ENCODE data around the gene STOM. TPM values are rescaled to one million over a fixed set of nuclear protein-coding genes. Genes with fewer than 3 reads are reported as not detected.
A peak's percentile ranks its signal among the peaks of the same experiment; 100 is the strongest.

STOM gene
- polyA plus RNA-seq, 1 of the 3 experiments (the other 2 are of a cell fraction) = 40.5 TPM

- Histone ChIP-seq H3K4me2 (peak overlapping the region; percentile 85), H3K36me3 (replicated peaks in 1 of 2; ENCODE audit: control insufficient read depth in 1 of 2, insufficient read depth in 2 of 2, low read length in 1 of 2) (no peaks in the 10 kb centered on the region), H3K4me1 (ENCODE audit: control insufficient read depth in 1 of 2, insufficient read depth in 2 of 2, low read depth in 1 of 2, low read length in 1 of 2) (peaks cover 48 to 53% of the 10 kb centered on the region in 2 experiments), H2AFZ (ENCODE audit: low read depth) (no peak overlapping the region), H3K9ac (peak overlapping the region; percentile 36), H3F3A (replicated peaks; ENCODE audit: insufficient read depth) (peaks cover 41% of the 10 kb centered on the region), H3K27ac (ENCODE audit: low read depth in 2 of 2, low read length in 1 of 2) (peak overlapping the region; percentile 52 to 75), H3K79me2 (ENCODE audit: insufficient read depth) (peaks cover 60% of the 10 kb centered on the region), H3K27me3 (ENCODE audit: insufficient read depth) (no peaks in the 10 kb centered on the region), H4K20me1 (ENCODE audit: insufficient read depth) (no peaks in the 10 kb centered on the region), H3K9me3 (no peaks in the 10 kb centered on the region), H3K4me3 (ENCODE audit: low read depth in 2 of 2, low read length in 1 of 2) (peak overlapping the region in 1 of 2 experiments; percentile 64; a peak in 1 of 4 replicates), H3K9me2 (no peaks in the 10 kb centered on the region)
- DNase-seq = no peak
- CTCF ChIA-PET = interaction anchor here (0.9 to 6.0 kb wide), 2 partner anchors 17 to 47 kb away, joined by 3 to 29 read pairs; no protein-coding TSS in a partner anchor
- TF ChIP-seq RFX5 (IDR thresholded peaks at IDR 0.05; ENCODE audit: low read length) (no peak), TCF12 (IDR thresholded peaks at IDR 0.05) (0 out of 2 replicates have a peak, but pooled peaks have one; percentile 42)
- WGBS (ENCODE audit: low lambda C conversion rate) = 32% methylated on average over 4 of the region's 4 CpGs
- POLR2A ChIA-PET = no interaction called here
Measured at GRCh38 chr9:121367306-121368137, 2.5 kb downstream of the STOM start.

- ChIA-PET POLR2A (no interaction called here), CTCF (interaction anchor here (0.9 to 6.0 kb wide), 2 partner anchors 16 to 46 kb away, joined by 3 to 29 read pairs; no protein-coding TSS in a partner anchor)
- Histone ChIP-seq H3K9me3 (no peaks in the 10 kb centered on the region), H3K9ac (no peak overlapping the region), H4K20me1 (ENCODE audit: insufficient read depth) (no peaks in the 10 kb centered on the region), H3K79me2 (ENCODE audit: insufficient read depth) (peaks cover 65% of the 10 kb centered on the region), H3K36me3 (replicated peaks in 1 of 2; ENCODE audit: control insufficient read depth in 1 of 2, insufficient read depth in 2 of 2, low read length in 1 of 2) (no peaks in the 10 kb centered on the region), H3K4me3 (ENCODE audit: low read depth in 2 of 2, low read length in 1 of 2) (no peak overlapping the region), H3K4me2 (peak overlapping the region; percentile 85; the same call in 1 of the 2 replicates), H3K27me3 (ENCODE audit: insufficient read depth) (no peaks in the 10 kb centered on the region), H3F3A (replicated peaks; ENCODE audit: insufficient read depth) (peaks cover 43% of the 10 kb centered on the region), H2AFZ (ENCODE audit: low read depth) (no peak overlapping the region), H3K9me2 (no peaks in the 10 kb centered on the region), H3K27ac (ENCODE audit: low read depth in 2 of 2, low read length in 1 of 2) (peak overlapping the region; percentile 75 to 92; a peak in 2 of 4 replicates), H3K4me1 (ENCODE audit: control insufficient read depth in 1 of 2, insufficient read depth in 2 of 2, low read depth in 1 of 2, low read length in 1 of 2) (peaks cover 41 to 60% of the 10 kb centered on the region in 2 experiments)
- DNase-seq = no peak
- no peak for TF ChIP-seq MXI1 (IDR thresholded peaks at IDR 0.05; ENCODE audit: low read depth, low read length)
- TF ChIP-seq ELF1 (IDR thresholded peaks at IDR 0.05) = no peak
- TF ChIP-seq RFX5 (IDR thresholded peaks at IDR 0.05; ENCODE audit: low read length) = no peak
- TF ChIP-seq SIN3A (IDR thresholded peaks at IDR 0.05; ENCODE audit: borderline replicate concordance, low read depth, low read length) = no peak
- TF ChIP-seq JUND (IDR thresholded peaks at IDR 0.05) = no peak
- no peak for TF ChIP-seq POLR2AphosphoS5 (IDR thresholded peaks at IDR 0.05; ENCODE audit: low read depth, low read length)
- 80% methylated on average over 5 of the region's 5 CpGs for WGBS (ENCODE audit: low lambda C conversion rate)
Measured at GRCh38 chr9:121366611-121367192, 3.3 kb downstream of the STOM start.

DNA sequence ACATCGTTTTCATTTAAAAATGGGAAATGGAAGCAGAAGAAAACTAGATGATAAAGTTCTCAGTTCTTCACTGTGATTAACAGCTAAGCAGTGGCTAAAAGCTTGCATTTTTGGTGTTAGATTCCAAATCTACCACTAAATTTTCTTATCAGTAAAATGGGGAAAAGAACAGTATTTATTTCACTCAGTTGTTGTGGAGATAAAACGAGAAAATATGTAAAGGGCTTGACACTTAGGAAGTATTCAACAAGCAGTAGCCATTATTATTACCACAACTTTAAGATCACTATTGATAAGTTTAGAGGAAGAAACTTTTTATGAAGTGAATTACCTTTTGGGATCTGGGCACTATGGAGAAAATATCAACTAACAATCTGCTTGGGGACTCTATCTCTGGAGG lies 4.5 kb downstream of the STOM start:
- no peaks in the 10 kb centered on the region for H3K9me2 ChIP-seq
- no peak overlapping the region for H2AFZ ChIP-seq (ENCODE audit: low read depth)
- H3K79me2 ChIP-seq (ENCODE audit: insufficient read depth) = peaks cover 71% of the 10 kb centered on the region
- H3K9ac ChIP-seq = 0 out of 2 replicates have a peak overlapping the region, but pooled peaks have one; percentile 63
- H3K4me1 ChIP-seq (ENCODE audit: control insufficient read depth in 1 of 2, insufficient read depth in 2 of 2, low read depth in 1 of 2, low read length in 1 of 2) = peaks cover 33 to 71% of the 10 kb centered on the region in 2 experiments
- H4K20me1 ChIP-seq (ENCODE audit: insufficient read depth) = no peaks in the 10 kb centered on the region
- CTCF ChIA-PET = interaction anchor here (6.0 kb wide), 1 partner anchor 45 kb away, joined by 29 read pairs; no protein-coding TSS in a partner anchor
- H3K27me3 ChIP-seq (ENCODE audit: insufficient read depth) = no peaks in the 10 kb centered on the region
- POLR2A ChIA-PET = no interaction called here
- peak overlapping the region; percentile 77; the same call in 1 of the 2 replicates for H3K4me2 ChIP-seq
- H3F3A ChIP-seq (replicated peaks; ENCODE audit: insufficient read depth) = peaks cover 45% of the 10 kb centered on the region
- no peak overlapping the region for H3K4me3 ChIP-seq (ENCODE audit: low read depth in 2 of 2, low read length in 1 of 2)
- no peaks in the 10 kb centered on the region for H3K36me3 ChIP-seq (replicated peaks in 1 of 2; ENCODE audit: control insufficient read depth in 1 of 2, insufficient read depth in 2 of 2, low read length in 1 of 2)
- WGBS (ENCODE audit: low lambda C conversion rate) = 90% methylated on average over 2 of the region's 2 CpGs
- peak overlapping the region; percentile 28 to 92; a peak in 3 of 4 replicates for H3K27ac ChIP-seq (ENCODE audit: low read depth in 2 of 2, low read length in 1 of 2)
- H3K9me3 ChIP-seq = no peaks in the 10 kb centered on the region
- DNase-seq = no peak
- TF ChIP-seq, protein P1, sequence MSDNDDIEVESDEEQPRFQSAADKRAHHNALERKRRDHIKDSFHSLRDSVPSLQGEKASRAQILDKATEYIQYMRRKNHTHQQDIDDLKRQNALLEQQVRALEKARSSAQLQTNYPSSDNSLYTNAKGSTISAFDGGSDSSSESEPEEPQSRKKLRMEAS (IDR thresholded peaks at IDR 0.05; ENCODE audit: low read depth) = no peak
- TF ChIP-seq EZH2phosphoT487 (IDR thresholded peaks at IDR 0.05; ENCODE audit: borderline replicate concordance, low read depth) = no peak
- TF ChIP-seq, protein P2, sequence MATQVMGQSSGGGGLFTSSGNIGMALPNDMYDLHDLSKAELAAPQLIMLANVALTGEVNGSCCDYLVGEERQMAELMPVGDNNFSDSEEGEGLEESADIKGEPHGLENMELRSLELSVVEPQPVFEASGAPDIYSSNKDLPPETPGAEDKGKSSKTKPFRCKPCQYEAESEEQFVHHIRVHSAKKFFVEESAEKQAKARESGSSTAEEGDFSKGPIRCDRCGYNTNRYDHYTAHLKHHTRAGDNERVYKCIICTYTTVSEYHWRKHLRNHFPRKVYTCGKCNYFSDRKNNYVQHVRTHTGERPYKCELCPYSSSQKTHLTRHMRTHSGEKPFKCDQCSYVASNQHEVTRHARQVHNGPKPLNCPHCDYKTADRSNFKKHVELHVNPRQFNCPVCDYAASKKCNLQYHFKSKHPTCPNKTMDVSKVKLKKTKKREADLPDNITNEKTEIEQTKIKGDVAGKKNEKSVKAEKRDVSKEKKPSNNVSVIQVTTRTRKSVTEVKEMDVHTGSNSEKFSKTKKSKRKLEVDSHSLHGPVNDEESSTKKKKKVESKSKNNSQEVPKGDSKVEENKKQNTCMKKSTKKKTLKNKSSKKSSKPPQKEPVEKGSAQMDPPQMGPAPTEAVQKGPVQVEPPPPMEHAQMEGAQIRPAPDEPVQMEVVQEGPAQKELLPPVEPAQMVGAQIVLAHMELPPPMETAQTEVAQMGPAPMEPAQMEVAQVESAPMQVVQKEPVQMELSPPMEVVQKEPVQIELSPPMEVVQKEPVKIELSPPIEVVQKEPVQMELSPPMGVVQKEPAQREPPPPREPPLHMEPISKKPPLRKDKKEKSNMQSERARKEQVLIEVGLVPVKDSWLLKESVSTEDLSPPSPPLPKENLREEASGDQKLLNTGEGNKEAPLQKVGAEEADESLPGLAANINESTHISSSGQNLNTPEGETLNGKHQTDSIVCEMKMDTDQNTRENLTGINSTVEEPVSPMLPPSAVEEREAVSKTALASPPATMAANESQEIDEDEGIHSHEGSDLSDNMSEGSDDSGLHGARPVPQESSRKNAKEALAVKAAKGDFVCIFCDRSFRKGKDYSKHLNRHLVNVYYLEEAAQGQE (IDR thresholded peaks at IDR 0.05; ENCODE audit: low read depth, low read length) = no peak
- no peak for TF ChIP-seq POLR2AphosphoS5 (IDR thresholded peaks at IDR 0.05; ENCODE audit: low read depth, low read length)
- no peak for TF ChIP-seq TEAD4 (IDR thresholded peaks at IDR 0.05; ENCODE audit: borderline replicate concordance, insufficient read depth)
- TF ChIP-seq FOXJ3 (CRISPR knock-in tag; IDR thresholded peaks at IDR 0.05) = no peak
- no peak for TF ChIP-seq SMC3 (IDR thresholded peaks at IDR 0.05; ENCODE audit: low read depth, low read length)
- TF ChIP-seq, protein P3, sequence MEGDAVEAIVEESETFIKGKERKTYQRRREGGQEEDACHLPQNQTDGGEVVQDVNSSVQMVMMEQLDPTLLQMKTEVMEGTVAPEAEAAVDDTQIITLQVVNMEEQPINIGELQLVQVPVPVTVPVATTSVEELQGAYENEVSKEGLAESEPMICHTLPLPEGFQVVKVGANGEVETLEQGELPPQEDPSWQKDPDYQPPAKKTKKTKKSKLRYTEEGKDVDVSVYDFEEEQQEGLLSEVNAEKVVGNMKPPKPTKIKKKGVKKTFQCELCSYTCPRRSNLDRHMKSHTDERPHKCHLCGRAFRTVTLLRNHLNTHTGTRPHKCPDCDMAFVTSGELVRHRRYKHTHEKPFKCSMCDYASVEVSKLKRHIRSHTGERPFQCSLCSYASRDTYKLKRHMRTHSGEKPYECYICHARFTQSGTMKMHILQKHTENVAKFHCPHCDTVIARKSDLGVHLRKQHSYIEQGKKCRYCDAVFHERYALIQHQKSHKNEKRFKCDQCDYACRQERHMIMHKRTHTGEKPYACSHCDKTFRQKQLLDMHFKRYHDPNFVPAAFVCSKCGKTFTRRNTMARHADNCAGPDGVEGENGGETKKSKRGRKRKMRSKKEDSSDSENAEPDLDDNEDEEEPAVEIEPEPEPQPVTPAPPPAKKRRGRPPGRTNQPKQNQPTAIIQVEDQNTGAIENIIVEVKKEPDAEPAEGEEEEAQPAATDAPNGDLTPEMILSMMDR (IDR thresholded peaks at IDR 0.05) = no peak
